NCI-H1048 (cell line): ENCODE data around the gene NDUFAF8.

Source experiments
- DNase-seq: peaks from one replicate; lab custom pipeline; 2025; lab: John Stamatoyannopoulos, UW

Gene NDUFAF8

GRCh38 chr17:81238815-81239713 lies at the start of gene NDUFAF8, which contains the start of gene TEPSIN:
TSS of gene NDUFAF8 (plus strand) at chr17:81239318. CDS start at chr17:81239364, 46 bp downstream.
TSS of gene TEPSIN (minus strand) at chr17:81239055. CDS start at chr17:81239033, 22 bp downstream.
- peak; percentile 96 for DNase-seq

- DNase-seq: no peak
These were observed 49.2 kb upstream of the NDUFAF8 start for GRCh38 chr17:81189670-81190530.

GRCh38 chr17:81190591-81190990 lies 48.5 kb upstream of the NDUFAF8 start:
- DNase-seq: no peak

GRCh38 chr17:81191116-81191515 lies 48.0 kb upstream of the NDUFAF8 start:
- no peak for DNase-seq

GRCh38 chr17:81191646-81192045 lies 47.5 kb upstream of the NDUFAF8 start:
- DNase-seq: no peak

- no peak for DNase-seq
These were observed 46.6 kb upstream of the NDUFAF8 start for GRCh38 chr17:81192386-81193050.

GRCh38 chr17:81193051-81193410 lies 46.1 kb upstream of the NDUFAF8 start:
- no peak for DNase-seq

- no peak for DNase-seq
These were observed 45.5 kb upstream of the NDUFAF8 start for GRCh38 chr17:81193470-81194224.

GRCh38 chr17:81194225-81194760 lies 44.8 kb upstream of the NDUFAF8 start:
- DNase-seq: no peak

- no peak for DNase-seq
These were observed 43.9 kb upstream of the NDUFAF8 start for GRCh38 chr17:81194941-81195901.

GRCh38 chr17:81195941-81196495 lies 43.1 kb upstream of the NDUFAF8 start:
- DNase-seq: no peak

- no peak for DNase-seq
These were observed 42.4 kb upstream of the NDUFAF8 start for GRCh38 chr17:81196505-81197408.

- no peak for DNase-seq
These were observed 41.7 kb upstream of the NDUFAF8 start for GRCh38 chr17:81197409-81197795.

GRCh38 chr17:81197831-81198490 lies 41.2 kb upstream of the NDUFAF8 start:
- no peak for DNase-seq

- no peak for DNase-seq
These were observed 40.2 kb upstream of the NDUFAF8 start for GRCh38 chr17:81198826-81199481.

GRCh38 chr17:81199482-81199830 lies 39.7 kb upstream of the NDUFAF8 start:
- DNase-seq: no peak

GRCh38 chr17:81200201-81200600 lies 38.9 kb upstream of the NDUFAF8 start:
- DNase-seq: no peak
